Subcutaneous adipose tissue (tissue), 4 donors: ENCODE data around the gene GAPDHS. TPM values are rescaled to one million over a fixed set of nuclear protein-coding genes. Genes with fewer than 3 reads are reported as not detected.

Experiments used
- CTCF ChIP-seq: fragments of 450-650 bp; IDR thresholded peaks from one replicate; pipeline ENCODE4 v1.5.1; 2016; ENCODE audit warnings: low read depth, mild to moderate bottlenecking, control low read depth, antibody characterized with exemption, moderate library complexity
- total RNA-seq, 4 donors: library from RNA; depleted of rRNA; stranded (reverse); fragments of >200 nt; gene quantifications; one replicate each; pipeline ENCODE4 v1.1.0, GENCODE V29; 2016

GAPDHS gene
- total RNA-seq, 4 donors from 2014 or later, result not detected

GRCh38 chr19:35554076-35554475 lies 20.8 kb downstream of the GAPDHS start:
- no peak for TF ChIP-seq CTCF

GRCh38 chr19:35555301-35556005 lies 22.2 kb downstream of the GAPDHS start:
- TF ChIP-seq CTCF, result no peak

- TF ChIP-seq CTCF, result no peak
These were observed 22.9 kb downstream of the GAPDHS start for GRCh38 chr19:35556025-35556590.

DNA sequence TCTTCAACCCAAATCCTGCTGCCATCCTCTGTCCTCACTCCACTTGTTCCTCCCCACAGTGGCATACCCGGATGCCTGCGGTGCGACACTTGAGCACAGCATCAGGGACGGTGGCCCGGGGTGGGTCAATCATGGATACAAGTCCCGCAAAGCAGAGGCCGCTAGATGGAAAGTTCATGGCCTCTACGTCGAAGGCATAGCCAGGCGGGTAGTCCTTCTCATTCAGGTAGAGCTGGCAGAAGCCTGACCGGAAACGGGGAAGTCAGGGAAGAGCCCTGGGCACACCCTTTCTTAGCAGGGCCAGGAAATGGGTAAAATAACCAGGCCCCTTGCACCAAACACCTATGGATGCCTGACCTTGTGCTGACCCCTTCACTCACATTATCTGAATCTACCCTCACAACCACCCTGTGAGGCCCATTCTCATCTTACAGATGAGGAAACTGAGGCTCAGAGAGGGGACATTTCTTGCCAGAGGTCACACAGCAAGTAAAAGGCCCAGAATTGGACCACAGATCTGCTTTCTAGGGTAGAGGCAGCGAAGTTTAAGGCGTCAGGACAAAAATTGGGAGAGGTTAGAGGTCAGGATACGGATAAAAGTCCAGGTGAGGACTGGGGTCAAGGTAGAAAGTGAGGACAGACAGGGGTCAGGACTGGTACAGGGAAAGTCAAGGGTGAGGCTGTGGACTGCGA lies 23.7 kb downstream of the GAPDHS start:
- no peak for TF ChIP-seq CTCF

- no peak for TF ChIP-seq CTCF
These were observed 24.5 kb downstream of the GAPDHS start for GRCh38 chr19:35557539-35558399.

DNA sequence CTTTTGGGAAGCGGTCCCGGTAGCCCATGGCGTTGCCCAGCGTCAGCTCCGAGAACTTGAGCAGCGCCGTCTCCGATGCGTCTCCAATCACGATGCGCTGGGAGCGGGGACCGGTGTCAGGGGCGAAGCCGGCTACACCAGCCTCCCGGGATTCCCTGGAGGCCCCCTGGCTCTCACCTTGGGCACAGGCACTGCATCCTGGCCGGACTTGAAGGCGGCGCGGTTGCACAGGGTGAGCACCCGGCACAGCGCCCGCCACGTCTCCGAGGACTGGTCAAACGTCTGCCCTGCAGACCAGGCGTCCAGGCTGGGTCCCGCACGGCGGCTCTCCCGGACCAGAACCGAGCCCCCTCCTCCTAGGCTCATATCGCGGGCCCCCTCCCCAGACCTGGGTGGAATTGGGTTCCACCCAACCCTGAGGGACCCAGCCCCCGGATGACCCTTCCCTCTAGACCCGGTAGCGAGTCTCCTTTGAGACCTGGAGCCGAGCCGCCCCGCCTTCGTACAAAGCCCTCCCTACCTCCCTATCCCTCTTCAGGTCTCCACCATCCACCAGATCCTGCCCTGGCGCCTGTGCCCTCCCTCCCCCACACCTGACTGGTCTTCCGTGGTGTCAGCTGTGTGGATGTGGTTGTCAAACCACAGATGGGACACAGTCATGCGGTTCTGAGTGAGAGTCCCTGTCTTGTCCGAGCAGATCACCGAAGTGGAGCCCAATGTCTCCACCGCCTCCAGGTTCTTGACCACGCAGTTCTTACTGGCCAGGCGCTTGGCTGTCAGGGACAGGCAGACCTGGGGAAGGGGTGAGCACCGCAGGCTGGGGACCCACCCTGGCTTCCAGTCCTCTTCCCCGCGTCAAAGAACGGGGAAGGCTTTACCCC lies 25.4 kb downstream of the GAPDHS start:
- TF ChIP-seq CTCF, result no peak
